ENCODE results near the gene CD93. TPM values are rescaled to one million over a fixed set of nuclear protein-coding genes. Genes with fewer than 3 reads are reported as not detected.

Gene CD93
- total and polyA plus RNA-seq, 2 of the 8 experiments (the other 6 are each of a cell fraction or from before 2014, with no cell fraction given): under 0.01 to 0.07 TPM

GRCh38 chr20:23100720-23101107 is 14.6 kb upstream of the CD93 start:
- Histone ChIP-seq H3K56ac (replicated peaks; ENCODE audit: insufficient read length, low read depth, low read length) (no peak overlapping the region), H2BK5ac (ENCODE audit: low read depth, low read length) (no peak overlapping the region), H2BK120ac (replicated peaks; ENCODE audit: low read depth, low read length) (no peak overlapping the region), H3K79me1 (ENCODE audit: low read depth, low read length) (no peaks in the 10 kb centered on the region), H3K4me2 (ENCODE audit: insufficient read depth in 1 of 2, low read depth in 2 of 2, low read length in 2 of 2) (no peak overlapping the region), H2BK20ac (ENCODE audit: low read length) (no peak overlapping the region), H3K4me1 (replicated peaks in 1 of 4; ENCODE audit: control insufficient read depth in 3 of 4, insufficient read depth in 4 of 4, low read length in 3 of 4) (no peaks in the 10 kb centered on the region), H3K27me3 (replicated peaks in 1 of 4; ENCODE audit: control insufficient read depth in 3 of 4, extremely low read depth in 1 of 4, insufficient read depth in 3 of 4, low read length in 3 of 4) (no peaks in the 10 kb centered on the region), H3K27ac (ENCODE audit: low read depth, low read length) (no peak overlapping the region), H3K9me3 (ENCODE audit: insufficient read depth in 2 of 2, low read depth in 1 of 2, low read length in 1 of 2) (no peaks in the 10 kb centered on the region), H3K23me2 (ENCODE audit: low read depth, low read length) (no peaks in the 10 kb centered on the region), H4K91ac (replicated peaks; ENCODE audit: insufficient read length, low read length) (no peak overlapping the region), H3K18ac (ENCODE audit: extremely low read depth, low read length) (no peak overlapping the region), H3K4ac (replicated peaks; ENCODE audit: insufficient read length, low read depth, low read length) (no peak overlapping the region), H3K14ac (ENCODE audit: insufficient read length) (no peak overlapping the region), H3K36me3 (ENCODE audit: control insufficient read depth in 2 of 4, insufficient read depth in 4 of 4, low read length in 3 of 4) (no peaks in the 10 kb centered on the region), H4K5ac (ENCODE audit: insufficient read length, low read depth, low read length) (no peak overlapping the region), H2BK15ac (ENCODE audit: low read length) (no peak overlapping the region), H4K8ac (ENCODE audit: extremely low read depth, insufficient read depth, low read length) (no peak overlapping the region), H2AK5ac (ENCODE audit: low read depth, low read length) (no peak overlapping the region), H3K79me2 (ENCODE audit: control insufficient read depth in 1 of 2, insufficient read depth in 2 of 2, low read length in 2 of 2) (no peaks in the 10 kb centered on the region), H3K4me3 (ENCODE audit: extremely low read depth in 1 of 4, insufficient read depth in 2 of 4, low read depth in 3 of 4, low read length in 4 of 4) (no peak overlapping the region; a peak in 2 of 8 replicates), H4K20me1 (replicated peaks in 1 of 2; ENCODE audit: control insufficient read depth in 1 of 2, insufficient read depth in 2 of 2, low read length in 2 of 2) (no peaks in the 10 kb centered on the region), H2AFZ (ENCODE audit: low read length) (0 out of 2 replicates have a peak overlapping the region, but pooled peaks have one; percentile 49), H3K9ac (replicated peaks in 1 of 4; ENCODE audit: extremely low read depth in 1 of 4, low read depth in 3 of 4, low read length in 3 of 4) (no peak overlapping the region), H2BK12ac (ENCODE audit: low read depth, low read length) (no peak overlapping the region), H3K23ac (ENCODE audit: insufficient read length) (no peak overlapping the region)
- no peak for DNase-seq (ENCODE audit: low read depth in 1 of 2, low spot score in 2 of 2)
- ChIA-PET CTCF (ENCODE audit: partially characterized antibody) (interaction anchor here (0.6 to 2.9 kb wide), 8 partner anchors 8 to 486 kb away, joined by 3 to 14 read pairs (median 4); no protein-coding TSS in a partner anchor), POLR2A (ENCODE audit: partially characterized antibody) (interaction anchor here (0.6 to 0.7 kb wide), 2 partner anchors 8 to 153 kb away, joined by 3 to 4 read pairs; no protein-coding TSS in a partner anchor)
- FAIRE-seq: no peak
- no peak for TF ChIP-seq GABPA (IDR thresholded peaks at IDR 0.05; ENCODE audit: borderline replicate concordance, insufficient read depth, low read length)
- no peak for TF ChIP-seq SP4 (IDR thresholded peaks at IDR 0.05; ENCODE audit: low read length)
- no peak for TF ChIP-seq CBX8 (IDR thresholded peaks at IDR 0.05; ENCODE audit: borderline replicate concordance, low read depth, low read length)
- no peak for TF ChIP-seq PHF8 (conservative IDR thresholded peaks at IDR 0.05; ENCODE audit: low read depth, low read length)
- TF ChIP-seq BRCA1 (IDR thresholded peaks at IDR 0.05; ENCODE audit: low read depth, low read length): no peak
- no peak for TF ChIP-seq MAX (IDR thresholded peaks at IDR 0.05)
- TF ChIP-seq BACH1 (IDR thresholded peaks at IDR 0.05; ENCODE audit: low read length): no peak
- TF ChIP-seq HDAC2 (IDR thresholded peaks at IDR 0.05; ENCODE audit: borderline replicate concordance in 1 of 2, low read depth in 2 of 2, low read length in 2 of 2): no peak
- no peak for TF ChIP-seq EGR1 (IDR thresholded peaks at IDR 0.05; ENCODE audit: borderline replicate concordance, low read depth, low read length)
- TF ChIP-seq CREB1 (IDR thresholded peaks at IDR 0.05): no peak
- TF ChIP-seq CTCF (IDR thresholded peaks at IDR 0.05; ENCODE audit: control extremely low read depth in 1 of 3, insufficient read depth in 1 of 3, low read depth in 1 of 3, low read length in 3 of 3): no peak
- no peak for TF ChIP-seq HDAC6 (IDR thresholded peaks at IDR 0.05; ENCODE audit: low read depth, low read length)

All from H1 (cell line).